HK-2 (cell line): Measurements from ENCODE around the gene OGFR.

Experiments used
- DNase-seq: peaks from one replicate; pipeline ENCODE4 v3.0.0-alpha.2; 2018; ENCODE audit not compliant: unreplicated experiment

Gene OGFR, protein sequence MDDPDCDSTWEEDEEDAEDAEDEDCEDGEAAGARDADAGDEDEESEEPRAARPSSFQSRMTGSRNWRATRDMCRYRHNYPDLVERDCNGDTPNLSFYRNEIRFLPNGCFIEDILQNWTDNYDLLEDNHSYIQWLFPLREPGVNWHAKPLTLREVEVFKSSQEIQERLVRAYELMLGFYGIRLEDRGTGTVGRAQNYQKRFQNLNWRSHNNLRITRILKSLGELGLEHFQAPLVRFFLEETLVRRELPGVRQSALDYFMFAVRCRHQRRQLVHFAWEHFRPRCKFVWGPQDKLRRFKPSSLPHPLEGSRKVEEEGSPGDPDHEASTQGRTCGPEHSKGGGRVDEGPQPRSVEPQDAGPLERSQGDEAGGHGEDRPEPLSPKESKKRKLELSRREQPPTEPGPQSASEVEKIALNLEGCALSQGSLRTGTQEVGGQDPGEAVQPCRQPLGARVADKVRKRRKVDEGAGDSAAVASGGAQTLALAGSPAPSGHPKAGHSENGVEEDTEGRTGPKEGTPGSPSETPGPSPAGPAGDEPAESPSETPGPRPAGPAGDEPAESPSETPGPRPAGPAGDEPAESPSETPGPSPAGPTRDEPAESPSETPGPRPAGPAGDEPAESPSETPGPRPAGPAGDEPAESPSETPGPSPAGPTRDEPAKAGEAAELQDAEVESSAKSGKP

DNA sequence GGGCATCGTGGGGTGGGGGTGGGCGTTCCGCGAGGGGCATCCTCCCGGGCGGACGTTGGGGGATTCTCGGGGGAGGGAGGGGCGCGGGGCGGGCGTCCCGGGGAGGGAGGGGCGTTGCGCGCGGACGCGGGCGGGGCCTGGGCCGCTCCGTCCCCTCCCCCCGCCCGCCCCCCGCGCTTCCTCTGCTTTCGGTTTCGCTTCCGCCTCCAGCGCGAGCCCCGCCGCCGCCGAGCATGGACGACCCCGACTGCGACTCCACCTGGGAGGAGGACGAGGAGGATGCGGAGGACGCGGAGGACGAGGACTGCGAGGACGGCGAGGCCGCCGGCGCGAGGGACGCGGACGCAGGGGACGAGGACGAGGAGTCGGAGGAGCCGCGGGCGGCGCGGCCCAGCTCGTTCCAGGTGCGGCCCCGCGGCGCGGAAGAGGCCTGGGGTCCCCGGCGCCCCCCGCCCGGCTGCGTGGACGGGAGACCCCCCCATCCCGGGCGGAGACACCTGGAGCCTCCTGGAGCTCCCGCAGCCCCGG lies at the start of gene OGFR:
Gene OGFR, plus strand, starts transcription at position 209 of the 528 bp plus-strand sequence. Its CDS starts 25 bp downstream, at position 234.
- peak; percentile 63 for DNase-seq

DNA sequence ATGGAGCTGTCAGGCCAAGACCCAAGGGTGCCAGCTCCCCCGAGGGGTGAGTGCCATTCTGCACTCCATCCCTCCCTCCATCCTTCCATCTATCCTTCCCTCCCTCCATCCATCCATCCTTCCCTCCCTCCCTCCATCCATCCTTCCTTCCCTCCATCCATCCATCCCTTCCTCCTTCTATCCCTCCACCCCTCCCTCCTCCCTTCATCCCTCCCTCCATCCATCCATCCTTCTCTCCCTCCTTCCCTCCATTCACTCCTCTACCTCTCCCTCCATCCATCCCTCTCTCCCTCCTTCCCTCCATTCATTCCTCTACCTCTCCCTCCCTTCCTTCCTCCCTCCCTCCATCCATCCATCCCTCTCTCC lies 49.7 kb upstream of the OGFR start:
- no peak for DNase-seq

DNA sequence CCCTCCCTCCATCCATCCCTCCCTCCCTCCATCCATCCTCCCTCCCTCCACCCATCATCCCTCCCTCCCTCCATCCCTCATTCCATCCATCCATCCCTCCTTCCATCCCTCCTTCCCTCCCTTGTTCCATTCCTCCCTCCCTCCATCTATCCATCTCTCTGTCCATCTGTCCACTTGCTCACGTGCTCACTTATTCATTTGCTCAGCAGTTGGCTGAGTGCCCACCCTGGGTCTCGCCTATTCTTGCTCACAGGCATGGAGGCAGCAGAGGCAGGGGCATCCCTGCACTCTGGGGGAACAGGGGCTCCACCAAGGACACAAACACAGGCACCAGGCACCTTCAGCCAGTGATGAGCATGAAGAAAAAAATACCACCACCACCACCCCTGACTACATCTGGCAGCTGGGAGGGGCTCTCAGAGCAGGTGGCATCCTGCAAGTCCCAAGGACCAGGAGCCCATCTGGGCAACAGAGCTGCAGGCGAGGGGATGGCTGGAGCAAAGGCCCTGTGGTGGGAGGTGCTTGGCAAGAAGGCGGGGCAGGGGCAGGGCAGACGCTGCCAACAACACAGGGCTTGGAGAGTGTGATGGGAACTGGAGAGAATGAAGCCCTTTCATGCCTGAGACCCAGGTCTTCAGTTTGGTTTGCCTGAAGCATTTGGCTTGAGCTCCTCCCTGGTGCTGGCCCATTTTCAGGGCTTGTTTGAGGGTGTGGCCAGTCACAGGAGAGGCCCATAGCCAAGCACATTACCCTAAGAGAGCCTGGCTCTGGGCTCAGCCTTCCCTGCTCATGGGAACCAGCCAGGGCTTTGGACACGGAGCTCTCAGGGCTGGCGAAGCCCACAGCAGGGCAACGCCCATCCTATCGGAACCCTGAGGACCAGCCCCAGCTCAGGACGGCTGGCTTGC lies 48.6 kb upstream of the OGFR start:
- DNase-seq: no peak

DNA sequence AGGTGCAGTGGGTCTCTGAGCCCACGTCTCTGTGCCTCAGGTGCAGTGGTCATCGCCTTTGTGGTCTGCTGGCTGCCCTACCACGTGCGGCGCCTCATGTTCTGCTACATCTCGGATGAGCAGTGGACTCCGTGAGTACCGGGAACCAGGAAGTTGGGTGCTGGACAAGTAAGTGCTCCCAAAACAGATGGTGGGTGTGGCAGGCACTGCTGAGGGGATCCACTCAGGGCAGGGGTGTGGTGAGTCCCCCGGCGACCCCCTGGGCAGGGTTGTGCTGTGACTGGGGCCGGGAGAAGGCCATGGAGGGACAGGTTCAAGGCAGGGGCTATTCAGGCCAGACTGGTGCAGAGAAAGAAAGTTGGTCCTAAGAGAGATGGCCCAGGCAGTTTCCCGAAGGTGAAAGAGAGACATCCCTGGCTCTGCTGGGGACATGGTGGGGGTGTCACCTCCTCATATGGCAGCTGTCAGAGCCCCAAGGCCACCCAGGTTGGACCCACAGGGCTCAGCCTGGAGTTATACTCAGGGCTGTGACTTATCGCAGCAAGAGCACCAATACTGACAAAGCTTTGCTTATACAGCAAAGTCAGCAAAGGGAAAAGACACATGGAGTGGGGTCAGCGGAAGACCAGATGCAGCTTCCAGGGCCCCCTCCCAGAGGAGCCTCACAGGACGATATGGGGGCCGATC lies 46.3 kb upstream of the OGFR start:
- DNase-seq: no peak

DNA sequence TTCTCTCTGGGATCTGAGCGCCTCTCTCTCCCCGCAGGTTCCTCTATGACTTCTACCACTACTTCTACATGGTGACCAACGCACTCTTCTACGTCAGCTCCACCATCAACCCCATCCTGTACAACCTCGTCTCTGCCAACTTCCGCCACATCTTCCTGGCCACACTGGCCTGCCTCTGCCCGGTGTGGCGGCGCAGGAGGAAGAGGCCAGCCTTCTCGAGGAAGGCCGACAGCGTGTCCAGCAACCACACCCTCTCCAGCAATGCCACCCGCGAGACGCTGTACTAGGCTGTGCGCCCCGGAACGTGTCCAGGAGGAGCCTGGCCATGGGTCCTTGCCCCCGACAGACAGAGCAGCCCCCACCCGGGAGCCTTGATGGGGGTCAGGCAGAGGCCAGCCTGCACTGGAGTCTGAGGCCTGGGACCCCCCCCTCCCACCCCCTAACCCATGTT lies 44.6 kb upstream of the OGFR start:
- DNase-seq: no peak

DNA sequence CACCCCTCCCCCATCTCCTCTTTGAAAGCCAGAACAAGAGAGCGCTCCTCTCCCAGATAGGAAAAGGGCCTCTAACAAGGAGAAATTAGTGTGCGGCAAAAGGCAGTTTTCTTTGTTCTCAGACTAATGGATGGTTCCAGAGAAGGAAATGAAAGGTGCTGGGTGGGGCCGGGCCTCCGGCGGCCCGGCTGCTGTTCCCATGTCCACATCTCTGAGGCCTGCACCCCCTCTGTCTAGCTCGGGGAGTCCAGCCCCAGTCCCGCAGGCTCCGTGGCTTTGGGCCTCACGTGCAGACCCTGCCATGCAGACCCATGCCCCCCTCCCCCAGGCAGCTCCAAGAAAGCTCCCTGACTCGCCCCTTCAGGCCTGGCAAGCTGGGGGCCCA lies 44.2 kb upstream of the OGFR start:
- DNase-seq: no peak

DNA sequence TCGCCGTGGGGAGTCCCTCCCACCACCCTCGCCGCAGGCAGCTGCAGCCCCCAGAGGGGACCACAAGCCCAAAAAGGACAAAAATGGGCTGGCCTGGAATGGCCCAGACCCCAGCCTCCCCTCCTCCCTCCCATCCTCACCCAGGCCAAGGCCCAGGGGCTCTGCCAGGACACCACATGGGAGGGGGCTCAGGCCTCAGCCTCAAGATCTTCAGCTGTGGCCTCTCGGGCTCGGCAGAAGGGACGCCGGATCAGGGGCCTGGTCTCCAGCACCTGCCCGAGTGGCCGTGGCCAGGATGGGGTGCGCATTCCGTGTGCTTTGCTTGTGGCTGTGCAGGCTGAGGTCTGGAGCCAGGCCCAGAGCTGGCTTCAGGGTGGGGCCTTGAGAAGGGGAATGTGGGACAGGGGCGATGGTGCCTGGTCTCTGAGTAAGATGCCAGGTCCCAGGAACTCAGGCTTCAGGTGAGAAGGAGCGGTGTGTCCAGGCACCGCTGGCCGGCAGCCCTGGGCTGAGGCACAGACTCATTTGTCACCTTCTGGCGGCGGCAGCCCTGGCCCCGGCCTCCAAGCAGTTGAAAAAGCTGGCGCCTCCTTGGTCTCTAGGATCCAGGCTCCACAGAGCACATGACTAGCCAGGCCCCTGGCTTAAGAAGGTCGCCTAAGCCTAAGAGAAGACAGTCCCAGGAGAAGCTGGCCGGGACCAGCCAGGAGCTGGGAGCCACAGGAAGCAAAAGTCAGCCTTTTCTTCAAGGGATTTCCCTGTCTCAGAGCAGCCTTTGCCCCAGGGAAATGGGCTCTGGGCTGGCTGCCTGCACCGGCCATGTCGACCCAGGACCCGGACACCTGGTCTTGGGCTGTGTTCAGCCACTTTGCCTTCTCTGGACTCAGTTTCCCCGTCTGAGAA lies 43.5 kb upstream of the OGFR start:
- DNase-seq: no peak

DNA sequence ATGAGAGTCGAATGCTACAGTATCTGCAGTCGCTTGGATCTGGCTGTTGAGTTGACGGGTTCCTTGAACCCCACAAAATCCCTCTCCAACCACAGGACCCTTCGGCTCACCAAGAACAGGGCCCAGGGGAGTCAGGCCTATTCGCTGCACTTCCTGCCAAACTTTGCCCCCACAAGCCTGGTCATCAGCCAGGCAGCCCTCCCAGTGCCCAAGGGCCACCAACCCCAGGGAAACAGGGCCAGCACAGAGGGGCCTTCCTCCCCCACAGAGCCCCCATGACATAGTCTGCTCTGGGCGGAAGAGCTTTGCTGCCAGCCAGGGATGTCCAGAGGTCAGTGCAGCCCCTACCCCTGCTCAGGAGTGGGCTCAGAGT lies 42.9 kb upstream of the OGFR start:
- no peak for DNase-seq

DNA sequence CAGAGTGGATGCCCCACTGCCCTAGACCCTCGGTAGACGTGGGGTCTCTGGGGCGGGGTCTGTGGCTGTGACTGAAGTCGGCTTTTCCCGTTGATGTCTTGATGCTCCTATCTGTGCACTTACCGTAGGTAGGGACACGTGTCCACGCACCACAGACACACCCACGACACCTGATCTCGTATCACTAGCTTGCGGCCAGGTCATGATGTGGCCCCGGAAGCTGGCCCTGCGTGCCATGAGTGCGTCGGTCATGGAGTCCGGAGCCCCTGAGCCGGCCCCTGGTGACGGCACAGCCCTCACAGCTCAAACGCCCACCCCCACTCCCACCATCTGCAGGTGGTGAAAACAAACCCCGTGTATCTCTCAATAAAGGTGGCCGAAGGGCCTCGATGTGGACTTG lies 42.3 kb upstream of the OGFR start:
- DNase-seq: no peak

DNA sequence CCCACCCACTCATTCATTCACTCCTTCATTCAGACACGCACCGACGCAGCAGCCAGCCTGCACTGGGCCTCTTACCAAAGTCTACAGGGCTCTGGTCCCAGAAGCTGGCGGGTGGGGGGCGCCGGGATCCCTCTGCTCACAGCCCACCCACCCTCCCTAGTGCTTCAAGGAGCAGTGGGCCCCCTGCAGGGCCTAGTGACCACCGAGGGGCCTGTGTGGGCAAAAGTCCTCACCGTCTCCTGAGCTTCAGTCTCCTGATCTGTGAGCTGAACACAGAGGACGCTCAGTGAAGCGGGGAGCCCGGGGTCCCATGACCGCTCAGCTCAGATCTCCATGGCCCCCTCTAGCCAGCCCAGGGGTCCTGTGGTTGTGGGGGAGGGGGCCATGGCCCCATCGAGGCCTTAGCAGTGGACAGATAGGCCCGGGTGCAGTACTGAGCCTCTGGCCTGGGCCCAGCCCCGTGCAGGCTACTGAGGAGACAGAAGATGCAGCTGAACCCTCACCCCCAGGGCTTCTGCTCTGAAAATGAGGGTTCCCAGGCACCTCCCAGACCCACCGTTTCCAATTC lies 41.8 kb upstream of the OGFR start:
- no peak for DNase-seq

DNA sequence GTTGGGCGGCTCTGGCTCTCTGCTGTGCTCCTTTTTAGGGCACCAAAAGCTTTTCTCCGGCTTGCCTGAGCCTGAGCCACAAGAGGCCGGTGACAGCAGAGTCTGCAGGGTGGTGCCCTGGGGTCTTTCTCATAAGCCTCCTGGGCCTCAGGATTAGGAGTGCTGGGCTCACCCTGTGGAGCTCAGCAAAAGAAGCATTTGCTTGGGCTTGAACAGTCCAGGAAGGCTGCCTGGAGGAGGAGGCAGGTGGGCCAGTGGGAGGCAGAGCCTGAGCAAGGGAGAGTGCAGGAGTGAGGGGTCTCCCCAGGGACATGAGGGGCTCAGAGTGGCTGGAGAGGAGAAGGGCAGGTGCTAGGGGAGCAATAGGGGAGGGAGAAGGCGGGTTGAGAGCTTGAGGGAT lies 41.2 kb upstream of the OGFR start:
- no peak for DNase-seq

DNA sequence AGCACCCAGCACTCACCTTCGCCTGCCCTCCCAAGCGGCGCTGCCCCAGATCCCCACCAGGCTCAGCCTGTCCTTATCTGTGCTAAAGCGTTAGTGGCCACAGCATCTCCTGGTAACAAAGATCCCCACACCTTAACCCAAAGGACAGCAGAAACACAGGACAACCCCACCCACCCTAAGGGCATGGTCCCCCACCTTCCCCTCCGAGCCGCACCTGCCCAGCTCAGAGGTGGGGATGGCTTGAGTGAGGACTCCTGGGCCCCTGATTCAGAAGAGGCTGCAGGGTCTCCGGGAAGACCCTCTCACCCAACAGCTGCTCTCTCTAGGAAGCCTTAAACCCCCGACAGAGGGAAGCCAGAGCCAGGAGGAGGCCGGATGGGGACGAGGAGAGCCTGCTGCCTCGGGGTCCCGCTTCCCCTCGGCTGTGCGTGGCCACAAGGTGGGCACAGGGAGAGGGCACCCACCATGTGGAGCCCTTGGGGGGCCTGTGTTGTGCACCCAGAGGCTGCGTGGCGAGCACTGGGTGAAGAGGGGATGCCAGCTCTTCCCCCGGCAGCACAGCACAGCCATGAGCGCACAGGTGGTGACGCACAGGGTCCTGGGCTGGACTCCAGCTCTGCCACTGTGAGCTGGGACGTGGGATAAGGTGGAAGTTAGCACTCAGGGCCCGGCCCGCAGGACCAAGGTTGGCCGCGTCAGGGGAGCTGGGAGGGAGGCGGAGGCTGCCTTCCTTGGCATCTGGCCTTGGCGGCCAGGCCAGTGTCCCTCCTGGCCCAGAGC lies 40.3 kb upstream of the OGFR start:
- no peak for DNase-seq

DNA sequence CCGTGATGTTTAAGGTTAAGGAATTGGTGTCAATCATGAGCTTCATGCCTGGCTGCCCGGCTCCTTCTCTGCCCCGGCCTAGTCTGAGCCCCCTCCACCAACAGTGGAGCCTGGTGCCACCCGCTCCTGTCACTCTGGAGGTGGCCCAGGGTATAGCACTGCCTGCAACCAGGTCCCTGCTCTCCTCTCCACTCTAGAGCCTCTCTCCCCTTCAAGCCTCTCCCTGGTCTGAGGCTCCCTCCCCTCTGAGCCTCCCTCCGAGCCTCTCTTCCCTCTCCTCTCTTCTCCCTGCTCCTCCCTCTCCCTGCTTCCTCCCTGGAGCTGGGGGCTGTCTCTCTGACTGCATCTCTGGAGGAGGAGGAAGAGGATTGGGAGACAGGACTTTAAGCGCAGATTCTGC lies 39.6 kb upstream of the OGFR start:
- DNase-seq: no peak

DNA sequence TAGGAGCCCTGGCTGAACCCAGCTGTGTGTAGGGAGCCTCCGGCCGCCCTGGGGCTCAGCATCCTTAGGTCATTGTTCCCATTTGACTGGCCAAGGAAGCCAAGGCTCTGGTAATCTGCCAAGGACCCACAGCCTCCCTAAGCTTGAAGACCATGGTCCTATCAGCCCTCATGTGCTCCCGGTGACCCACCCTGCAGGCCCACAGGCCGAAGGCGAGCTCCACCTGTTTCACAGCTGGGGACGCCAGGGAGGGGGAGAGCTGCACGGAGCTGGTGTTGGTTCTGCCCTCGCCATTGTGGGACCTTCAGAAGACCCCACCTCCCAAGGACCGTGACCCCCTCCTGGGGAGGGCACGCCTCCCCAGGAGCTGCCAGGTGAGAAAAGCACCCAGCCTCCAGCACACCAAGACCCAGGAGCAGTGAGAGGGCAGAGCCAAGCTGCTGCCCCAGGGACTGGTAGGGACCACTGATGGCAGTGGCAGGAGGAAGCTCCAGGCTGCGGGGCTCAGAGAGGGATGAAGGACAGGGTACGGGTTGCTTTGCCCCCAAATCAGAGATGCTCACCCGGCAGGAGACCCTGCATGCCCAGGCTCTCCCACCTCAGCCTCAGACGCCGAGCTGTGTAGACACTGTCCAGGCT lies 39.1 kb upstream of the OGFR start:
- no peak for DNase-seq

DNA sequence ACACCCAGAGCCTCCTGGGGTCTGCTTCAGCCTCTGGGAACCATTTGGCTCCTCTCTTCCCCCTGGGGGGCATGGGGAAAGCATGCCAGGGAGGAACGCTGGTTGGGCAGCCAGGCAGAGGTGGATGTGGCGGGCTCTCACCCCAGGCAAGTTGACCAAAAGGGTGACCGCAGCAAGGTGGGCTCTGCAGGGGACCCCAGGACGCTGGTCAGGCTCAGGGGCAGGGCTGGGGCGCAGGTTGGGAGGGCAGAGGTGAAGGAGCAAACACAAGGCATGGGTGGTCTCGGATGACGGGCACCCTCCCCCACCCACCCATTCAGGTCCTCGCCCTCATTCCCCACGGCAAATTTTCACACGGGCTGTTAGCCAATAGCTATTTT lies 38.6 kb upstream of the OGFR start:
- DNase-seq: no peak

DNA sequence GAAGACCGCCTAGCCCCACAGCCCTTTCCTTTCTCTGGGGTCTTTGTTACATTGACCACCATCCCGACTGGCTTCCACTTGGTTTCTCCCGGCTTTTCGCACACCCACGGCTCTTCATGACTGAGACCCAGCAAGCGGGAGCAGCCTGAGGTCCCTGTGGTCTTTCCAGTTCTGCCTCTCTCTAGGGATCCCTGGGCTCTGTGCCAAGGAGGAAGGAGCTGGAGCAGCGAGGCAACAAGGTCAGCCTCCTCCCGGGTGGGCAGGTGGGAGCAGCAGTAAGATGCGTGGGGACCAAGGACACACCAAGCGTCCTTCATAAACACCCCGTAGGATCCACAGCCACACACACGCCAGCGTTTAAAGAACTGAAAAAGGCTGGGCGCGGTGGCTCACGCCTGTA lies 37.9 kb upstream of the OGFR start:
- no peak for DNase-seq

DNA sequence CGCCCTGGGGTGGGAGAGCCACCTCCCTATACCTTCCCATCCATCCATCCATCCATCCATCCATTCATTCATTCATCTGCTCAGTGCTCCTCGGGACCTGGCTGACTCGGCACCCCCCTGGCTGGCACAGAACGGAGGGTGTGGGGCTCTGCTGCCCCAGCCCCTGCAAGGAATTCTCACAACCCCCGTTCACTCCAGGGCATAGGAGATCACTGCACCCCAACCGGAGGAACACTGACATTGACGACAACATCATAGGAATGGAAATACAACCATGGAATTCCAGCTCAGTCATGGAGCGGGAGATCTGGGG lies 36.4 kb upstream of the OGFR start:
- no peak for DNase-seq

DNA sequence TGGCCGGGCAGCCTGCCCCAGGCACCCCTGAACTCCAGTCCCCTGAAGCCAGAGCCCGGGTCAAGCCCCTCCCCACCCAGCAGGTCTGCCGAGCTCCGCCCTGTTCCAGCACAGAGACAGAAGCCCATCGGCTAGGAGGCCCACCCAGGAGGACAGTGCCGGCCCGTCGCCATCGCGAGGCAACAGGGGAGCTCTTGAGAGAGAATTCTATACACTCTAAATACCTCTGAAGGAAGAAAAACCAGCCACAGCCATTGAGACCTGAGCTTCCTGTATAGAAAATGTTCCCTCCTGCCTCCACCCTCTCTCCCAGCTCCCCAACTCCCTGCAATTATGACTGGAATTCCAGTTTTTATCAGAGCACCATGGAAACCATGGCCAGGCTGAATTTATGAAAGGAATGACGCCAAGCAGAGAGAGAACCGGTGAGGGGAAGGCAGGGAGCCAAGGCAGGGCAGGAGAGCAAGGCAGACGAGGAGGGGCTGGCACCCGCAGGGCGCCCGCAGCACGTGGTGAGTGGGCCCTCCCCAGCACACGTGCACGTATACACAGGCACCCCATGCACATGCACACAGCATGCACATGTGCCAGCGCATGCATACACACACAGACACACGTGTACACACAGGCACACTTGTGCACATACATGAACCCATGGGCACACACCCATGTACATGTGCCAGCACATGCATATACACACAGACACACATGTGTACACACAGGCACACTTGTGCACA lies 35.9 kb upstream of the OGFR start:
- DNase-seq: no peak
